IMR-90 (cell line): Measurements from ENCODE around the gene LRRC4C. TPM values are rescaled to one million over a fixed set of nuclear protein-coding genes. Genes with fewer than 3 reads are reported as not detected.

Experiments
- ATAC-seq: fragments of 200-7000 bp; cut with Tn5 transposase; 2 replicates; pipeline ENCODE4 v1.9.1; 2020; ENCODE audit warnings: low read depth, mild to moderate bottlenecking, moderate library complexity
- BruUV-seq: library from RNA; stranded (reverse); fragments of 400-500 nt; replicated peaks from 2 replicates; lab custom pipeline; 2021; lab: Mats Ljungman, UMichigan
- CTCF ChIA-PET: fragments of 300-600 bp; formaldehyde crosslinking; extraction: SDS; loops from one replicate; lab custom pipeline; 2021; ENCODE audit warnings: antibody characterized with exemption; lab: Yijun Ruan, JAX
- POLR2A ChIA-PET: fragments of 300-600 bp; sonication (Branson Sonifier 250); formaldehyde crosslinking; loops from one replicate; lab custom pipeline; 2022; ENCODE audit warnings: antibody characterized with exemption; ENCODE audit not compliant: unreplicated experiment; lab: Charles Lee
- DNase-seq: peaks from one replicate; pipeline ENCODE4 v3.0.0; 2013
- H2AFZ ChIP-seq: replicated peaks from 2 replicates; pipeline ENCODE3; 2013; ENCODE audit warnings: low read length, mild to moderate bottlenecking; ENCODE audit not compliant: poor library complexity
- H2AK5ac ChIP-seq: 2 replicates; pipeline ENCODE4 v1.6.1; 2013; ENCODE audit warnings: low read depth, low read length, inconsistent platforms
- H2AK9ac ChIP-seq: replicated peaks from 2 replicates; pipeline ENCODE3; 2013; ENCODE audit warnings: mild to moderate bottlenecking, low read depth, low read length, moderate library complexity; ENCODE audit not compliant: poor library complexity
- H2BK120ac ChIP-seq: 2 replicates; pipeline ENCODE4 v1.6.1; 2013; ENCODE audit warnings: low read depth, low read length, inconsistent platforms
- H2BK15ac ChIP-seq: 3 replicates; pipeline ENCODE4 v1.6.1; 2013; ENCODE audit warnings: low read depth, low read length, inconsistent platforms
- H2BK20ac ChIP-seq: 2 replicates; pipeline ENCODE4 v1.6.1; 2013; ENCODE audit warnings: low read depth, mild to moderate bottlenecking, inconsistent platforms, low read length, moderate library complexity
- H2BK5ac ChIP-seq: 2 replicates; pipeline ENCODE4 v1.6.1; 2013; ENCODE audit warnings: mild to moderate bottlenecking, low read depth, low read length, inconsistent platforms; ENCODE audit not compliant: poor library complexity, severe bottlenecking
- H3K14ac ChIP-seq: replicated peaks from 2 replicates; pipeline ENCODE4 v1.6.1; 2013; ENCODE audit warnings: low read depth, low read length, inconsistent platforms
- H3K18ac ChIP-seq: 2 replicates; pipeline ENCODE4 v1.6.1; 2013; ENCODE audit warnings: low read depth, low read length, control low read depth
- H3K23ac ChIP-seq: 2 replicates; pipeline ENCODE4 v1.6.1; 2013; ENCODE audit warnings: low read depth, low read length, inconsistent platforms
- H3K27ac ChIP-seq: 2 replicates; pipeline ENCODE4 v1.5.1; 2013; ENCODE audit warnings: mild to moderate bottlenecking, control low read depth, low read length; ENCODE audit not compliant: insufficient read depth
- H3K27me3 ChIP-seq: 2 replicates; pipeline ENCODE4 v1.6.1; 2013; ENCODE audit warnings: low read length; ENCODE audit not compliant: control insufficient read depth, insufficient read depth
- H3K36me3 ChIP-seq: 2 replicates; pipeline ENCODE4 v1.6.1; 2013; ENCODE audit warnings: low read length, mixed read lengths; ENCODE audit not compliant: control insufficient read depth, insufficient read depth
- H3K4ac ChIP-seq: 2 replicates; pipeline ENCODE4 v1.6.1; 2013; ENCODE audit warnings: low read depth, low read length, inconsistent platforms
- H3K4me1 ChIP-seq: 2 replicates; pipeline ENCODE4 v1.6.1; 2013; ENCODE audit warnings: low read length, mixed read lengths; ENCODE audit not compliant: control insufficient read depth, insufficient read depth
- H3K4me2 ChIP-seq: 2 replicates; pipeline ENCODE4 v1.6.1; 2013; ENCODE audit warnings: low read depth, mild to moderate bottlenecking, control low read depth, low read length, moderate library complexity
- H3K4me3 ChIP-seq: 2 replicates; pipeline ENCODE4 v1.5.1; 2013; ENCODE audit warnings: low read depth, mild to moderate bottlenecking, control low read depth, low read length, moderate library complexity; ENCODE audit not compliant: insufficient read depth
- H3K56ac ChIP-seq: 2 replicates; pipeline ENCODE4 v1.6.1; 2013; ENCODE audit warnings: low read length, inconsistent platforms; ENCODE audit not compliant: insufficient read depth; ENCODE audit errors: extremely low read depth
- H3K79me1 ChIP-seq, 2 experiments: 2 replicates each; pipeline ENCODE4 v1.6.1; 2013; ENCODE audit warnings: low read length in 2 of 2, inconsistent platforms in 1 of 2, low read depth in 1 of 2
- H3K9ac ChIP-seq: 2 replicates; pipeline ENCODE4 v1.6.1; 2013; ENCODE audit warnings: low read depth, low read length, control low read depth
- H3K9me1 ChIP-seq: 2 replicates; pipeline ENCODE4 v1.6.1; 2013; ENCODE audit warnings: low read length, inconsistent platforms; ENCODE audit not compliant: insufficient read depth
- H3K9me3 ChIP-seq: 2 replicates; pipeline ENCODE4 v1.6.1; 2013; ENCODE audit warnings: low read length; ENCODE audit not compliant: control insufficient read depth, insufficient read depth
- H4K20me1 ChIP-seq: 2 replicates; pipeline ENCODE4 v1.6.1; 2013; ENCODE audit warnings: low read length, inconsistent platforms; ENCODE audit not compliant: insufficient read depth
- H4K5ac ChIP-seq: 2 replicates; pipeline ENCODE4 v1.6.1; 2013; ENCODE audit warnings: mild to moderate bottlenecking, low read depth, low read length, control low read depth
- H4K8ac ChIP-seq, 2 experiments: 2 replicates each; pipeline ENCODE4 v1.6.1; 2013; ENCODE audit warnings: low read depth in 2 of 2, low read length in 2 of 2, control low read depth in 1 of 2, inconsistent platforms in 1 of 2
- H4K91ac ChIP-seq: 2 replicates; pipeline ENCODE4 v1.6.1; 2013; ENCODE audit warnings: low read depth, low read length, inconsistent platforms; ENCODE audit not compliant: insufficient read depth
- BHLHE40 ChIP-seq: fragments of 150-350 bp; IDR thresholded peaks from 2 replicates; pipeline ENCODE4 v1.6.1; 2016; ENCODE audit warnings: mild to moderate bottlenecking, low read depth, low read length
- CHD1 ChIP-seq: IDR thresholded peaks from 2 replicates; pipeline ENCODE4 v1.6.1; 2012; ENCODE audit warnings: low read depth, low read length, improper control_type of control experiment
- MAFK ChIP-seq: IDR thresholded peaks from 2 replicates; pipeline ENCODE4 v1.6.1; 2012; ENCODE audit warnings: low read depth, low read length, improper control_type of control experiment
- MAZ ChIP-seq: IDR thresholded peaks from 2 replicates; pipeline ENCODE4 v1.6.1; 2012; ENCODE audit warnings: low read depth, mild to moderate bottlenecking, low read length, improper control_type of control experiment, moderate library complexity, borderline replicate concordance
- MXI1 ChIP-seq: IDR thresholded peaks from 2 replicates; pipeline ENCODE4 v1.6.1; 2012; ENCODE audit warnings: low read depth, mild to moderate bottlenecking, low read length, moderate library complexity, borderline replicate concordance
- NFE2L2 ChIP-seq: fragments of 150-350 bp; IDR thresholded peaks from 2 replicates; pipeline ENCODE4 v1.6.1; 2016; ENCODE audit warnings: low read depth, mild to moderate bottlenecking, low read length
- POLR2A ChIP-seq: IDR thresholded peaks from 2 replicates; pipeline ENCODE4 v1.6.1; 2012; ENCODE audit warnings: mild to moderate bottlenecking, low read depth, low read length
- RAD21 ChIP-seq: IDR thresholded peaks from 2 replicates; pipeline ENCODE4 v1.6.1; 2012; ENCODE audit warnings: low read length, improper control_type of control experiment
- RCOR1 ChIP-seq: IDR thresholded peaks from 2 replicates; pipeline ENCODE4 v1.6.1; 2012; ENCODE audit warnings: mild to moderate bottlenecking, low read length, improper control_type of control experiment; ENCODE audit not compliant: insufficient replicate concordance
- WGBS, 2 experiments: methylation state at CpG; one replicate each; pipeline versions ENCODE4 v1.1.5 to v1.1.7; 2013; ENCODE audit warnings: missing lambda C conversion rate in 2 of 2; ENCODE audit not compliant: insufficient read length in 1 of 2; ENCODE audit errors: extremely low coverage in 2 of 2; 5-methylcytosine and 5-hydroxymethylcytosine counted together
- dilution Hi-C: fragments of 300-500 bp; cut with HindIII; formaldehyde crosslinking; loops from one replicate; pipeline ENCODE4 v1.14.3; 2018; ENCODE audit warnings: low sequenced_read_pairs; ENCODE audit not compliant: unreplicated experiment
- in situ Hi-C: fragments of 300-500 bp; cut with MboI; formaldehyde crosslinking; loops from 3 replicates; pipeline ENCODE4 v1.14.3; 2019; ENCODE audit warnings: low sequenced_read_pairs, inconsistent platforms, mixed read lengths
- intact Hi-C: fragments of 100-400 bp; cut with micrococcal nuclease; formaldehyde crosslinking; loops from 2 replicates; pipeline ENCODE4 v1.10.0; 2022
- polyA plus RNA-seq, 3 experiments: library from polyadenylated mRNA; depleted of rRNA; stranded (reverse); fragments of >200 nt; gene quantifications; 2 replicates each; pipeline ENCODE4 v1.2.3, GENCODE V29; 2012; ENCODE audit warnings: low replicate concordance in 1 of 3
- total RNA-seq: library from RNA; depleted of rRNA; stranded (reverse); fragments of >200 nt; gene quantifications from 2 replicates; pipeline ENCODE4 v1.2.3, GENCODE V29; 2012
- TF ChIP-seq, protein P1 (sequence below): fragments of 150-350 bp; IDR thresholded peaks from 2 replicates; pipeline ENCODE4 v1.6.1; 2017; ENCODE audit warnings: mild to moderate bottlenecking, antibody characterized with exemption, low read length, low read depth
- TF ChIP-seq, protein P2 (sequence below): conservative IDR thresholded peaks from 2 replicates; pipeline ENCODE4 v1.5.1; 2012; ENCODE audit warnings: mild to moderate bottlenecking, low read depth, low read length, improper control_type of control experiment

The LRRC4C gene
- total and polyA plus RNA-seq, 2 of the 4 experiments (the other 2 are of a cell fraction), result under 0.01 to 0.03 TPM

DNA sequence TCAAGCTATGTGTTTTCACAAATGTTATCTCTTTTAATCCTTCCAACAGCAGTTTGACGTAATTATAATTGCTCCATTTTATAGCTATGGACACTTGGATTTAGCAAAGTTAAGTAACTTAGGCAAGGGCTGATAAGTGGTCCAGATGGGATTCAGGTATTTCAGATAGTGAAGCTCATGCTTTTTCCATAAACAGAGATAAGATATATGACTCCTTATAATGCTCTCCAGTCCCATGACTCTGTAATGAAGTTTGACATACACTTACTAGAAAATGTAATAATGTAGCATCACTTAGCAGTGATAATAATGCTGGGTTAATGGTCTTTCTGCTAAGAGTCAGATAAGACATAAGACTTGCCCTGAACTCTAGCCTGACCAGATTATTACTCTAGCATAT, 892.1 kb downstream of the LRRC4C start:
- Histone ChIP-seq H4K91ac (no peak overlapping the region), H3K4me3 (no peak overlapping the region), H3K27me3 (no peaks in the 10 kb centered on the region), H3K36me3 (no peaks in the 10 kb centered on the region), H3K4ac (no peak overlapping the region), H3K56ac (no peak overlapping the region), H3K4me2 (no peak overlapping the region), H2BK5ac (no peak overlapping the region), H2BK20ac (no peak overlapping the region), H3K14ac (no peak overlapping the region), H2AK5ac (no peak overlapping the region), H2BK120ac (no peak overlapping the region), H3K9ac (no peak overlapping the region), H3K79me1 (no peaks in the 10 kb centered on the region), H3K4me1 (no peaks in the 10 kb centered on the region), H3K9me1 (no peaks in the 10 kb centered on the region), H3K23ac (no peak overlapping the region), H3K27ac (no peak overlapping the region), H4K8ac (no peak overlapping the region), H3K18ac (no peak overlapping the region), H2BK15ac (no peak overlapping the region), H3K9me3 (peaks cover 1% of the 10 kb centered on the region; the same call in 1 of the 2 replicates), H2AK9ac (no peak overlapping the region), H2AFZ (no peak overlapping the region), H4K20me1 (no peaks in the 10 kb centered on the region), H4K5ac (no peak overlapping the region)
- ChIA-PET POLR2A (no interaction called here), CTCF (no interaction called here)
- no peak for TF ChIP-seq NFE2L2
- TF ChIP-seq RCOR1, result no peak
- TF ChIP-seq, protein P1, sequence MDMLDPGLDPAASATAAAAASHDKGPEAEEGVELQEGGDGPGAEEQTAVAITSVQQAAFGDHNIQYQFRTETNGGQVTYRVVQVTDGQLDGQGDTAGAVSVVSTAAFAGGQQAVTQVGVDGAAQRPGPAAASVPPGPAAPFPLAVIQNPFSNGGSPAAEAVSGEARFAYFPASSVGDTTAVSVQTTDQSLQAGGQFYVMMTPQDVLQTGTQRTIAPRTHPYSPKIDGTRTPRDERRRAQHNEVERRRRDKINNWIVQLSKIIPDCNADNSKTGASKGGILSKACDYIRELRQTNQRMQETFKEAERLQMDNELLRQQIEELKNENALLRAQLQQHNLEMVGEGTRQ, result no peak
- TF ChIP-seq CHD1, result no peak
- TF ChIP-seq BHLHE40, result no peak
- TF ChIP-seq POLR2A, result no peak
- no peak for TF ChIP-seq RAD21
- TF ChIP-seq MAFK, result no peak
- no peak for TF ChIP-seq MXI1
- no peak for TF ChIP-seq MAZ
- TF ChIP-seq, protein P2, sequence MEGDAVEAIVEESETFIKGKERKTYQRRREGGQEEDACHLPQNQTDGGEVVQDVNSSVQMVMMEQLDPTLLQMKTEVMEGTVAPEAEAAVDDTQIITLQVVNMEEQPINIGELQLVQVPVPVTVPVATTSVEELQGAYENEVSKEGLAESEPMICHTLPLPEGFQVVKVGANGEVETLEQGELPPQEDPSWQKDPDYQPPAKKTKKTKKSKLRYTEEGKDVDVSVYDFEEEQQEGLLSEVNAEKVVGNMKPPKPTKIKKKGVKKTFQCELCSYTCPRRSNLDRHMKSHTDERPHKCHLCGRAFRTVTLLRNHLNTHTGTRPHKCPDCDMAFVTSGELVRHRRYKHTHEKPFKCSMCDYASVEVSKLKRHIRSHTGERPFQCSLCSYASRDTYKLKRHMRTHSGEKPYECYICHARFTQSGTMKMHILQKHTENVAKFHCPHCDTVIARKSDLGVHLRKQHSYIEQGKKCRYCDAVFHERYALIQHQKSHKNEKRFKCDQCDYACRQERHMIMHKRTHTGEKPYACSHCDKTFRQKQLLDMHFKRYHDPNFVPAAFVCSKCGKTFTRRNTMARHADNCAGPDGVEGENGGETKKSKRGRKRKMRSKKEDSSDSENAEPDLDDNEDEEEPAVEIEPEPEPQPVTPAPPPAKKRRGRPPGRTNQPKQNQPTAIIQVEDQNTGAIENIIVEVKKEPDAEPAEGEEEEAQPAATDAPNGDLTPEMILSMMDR, result no peak
- dilution Hi-C loops, result no loop called here
- BruUV-seq, result no TSS peak
- DNase-seq (no peak), ATAC-seq (no peak)
- WGBS, 2 experiments, result no CpG with 5 or more reads among the region's 1 CpG
- intact Hi-C loops, result no loop called here
- in situ Hi-C loops, result no loop called here
